ENCODE measurements around the gene SFXN5.
"Not testable (repeated sequence)": the region's sequence is repeated elsewhere in the genome, so short reads cannot be mapped to it uniquely, and the experiment has no call there.

The SFXN5 gene

GRCh38 chr2:73101626-73102256 lies 30.2 kb upstream of the SFXN5 start:
- DNase-seq (ENCODE audit: low read depth), result no peak

- DNase-seq (ENCODE audit: low read depth), result no peak
Measured at GRCh38 chr2:73100956-73101355, 29.4 kb upstream of the SFXN5 start.

GRCh38 chr2:73099486-73099885 lies 28.0 kb upstream of the SFXN5 start:
- no peak for DNase-seq (ENCODE audit: low read depth)

DNA sequence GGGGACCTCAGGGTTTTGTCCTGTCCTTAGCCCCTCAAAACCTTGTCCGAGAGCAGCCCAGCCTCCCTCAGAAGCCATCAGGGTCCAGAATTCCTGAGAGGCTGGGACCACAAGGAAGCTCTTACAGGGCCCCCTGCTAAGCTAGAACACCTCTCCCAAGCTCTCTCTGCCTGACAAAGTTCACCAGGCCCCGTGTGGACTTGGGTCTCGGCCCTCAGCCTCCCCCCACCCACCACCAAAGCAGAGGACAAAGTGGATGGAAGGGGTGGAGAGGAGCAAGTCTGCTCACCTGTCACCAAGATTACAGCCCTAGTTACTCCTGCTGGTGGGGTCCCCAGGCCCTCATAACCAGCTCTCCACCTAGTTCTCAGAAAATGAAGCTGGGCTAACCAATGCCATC lies 24.4 kb upstream of the SFXN5 start:
- no peak for DNase-seq (ENCODE audit: low read depth)

- DNase-seq (ENCODE audit: low read depth), result not testable (repeated sequence)
Measured at GRCh38 chr2:73093601-73094218, 22.2 kb upstream of the SFXN5 start.

DNA sequence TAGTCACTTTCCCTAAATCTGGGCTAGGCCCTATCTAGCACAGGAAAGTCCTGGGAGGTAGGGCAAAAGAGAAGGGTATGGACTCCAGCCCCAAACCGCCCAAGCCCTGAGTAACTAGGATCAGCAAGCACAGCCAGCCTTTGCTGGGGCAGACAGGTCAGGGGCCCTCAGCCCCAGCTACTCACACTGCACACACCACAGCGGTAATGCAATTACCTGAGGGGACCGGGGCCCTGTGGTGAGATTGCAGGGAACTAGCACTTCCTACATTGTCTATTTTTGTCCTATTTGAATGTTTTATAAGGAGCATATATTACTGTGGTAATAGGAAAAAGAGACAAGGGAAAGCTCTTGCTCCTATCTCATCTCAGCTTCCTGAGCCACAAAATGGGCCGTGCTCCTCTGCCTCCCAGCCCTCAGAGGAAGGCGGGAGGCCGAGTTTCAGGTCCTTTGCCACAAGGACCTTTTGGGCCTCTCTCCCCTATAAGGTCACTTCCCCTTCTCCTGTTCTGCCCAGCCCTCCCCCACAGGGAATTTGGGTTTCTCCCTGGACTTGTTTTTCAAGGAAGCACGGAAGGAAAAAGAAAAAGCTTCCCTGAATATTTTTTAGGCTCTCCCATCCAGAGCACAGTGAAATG lies 20.8 kb upstream of the SFXN5 start:
- DNase-seq (ENCODE audit: low read depth), result no peak

GRCh38 chr2:73091696-73092095 lies 20.2 kb upstream of the SFXN5 start:
- DNase-seq (ENCODE audit: low read depth), result no peak

DNA sequence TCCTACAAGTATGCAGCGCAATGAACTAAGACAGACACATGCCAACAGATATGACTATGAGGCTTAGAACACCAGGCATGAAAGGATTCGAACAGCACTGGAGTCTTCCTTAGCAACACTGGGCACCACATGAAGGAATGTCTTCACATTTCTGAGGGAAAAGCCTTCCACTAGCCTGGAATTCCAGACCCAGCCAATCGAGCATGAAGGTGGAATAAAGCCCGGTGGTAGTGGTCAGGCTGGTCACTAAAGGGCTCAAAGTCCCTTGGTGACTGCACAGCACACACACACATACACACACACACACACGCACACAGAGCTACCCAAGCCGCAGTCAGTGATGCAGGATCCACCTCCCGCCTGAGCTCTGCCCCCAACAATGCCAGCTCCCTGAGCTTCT lies 19.7 kb upstream of the SFXN5 start:
- no peak for DNase-seq (ENCODE audit: low read depth)

DNA sequence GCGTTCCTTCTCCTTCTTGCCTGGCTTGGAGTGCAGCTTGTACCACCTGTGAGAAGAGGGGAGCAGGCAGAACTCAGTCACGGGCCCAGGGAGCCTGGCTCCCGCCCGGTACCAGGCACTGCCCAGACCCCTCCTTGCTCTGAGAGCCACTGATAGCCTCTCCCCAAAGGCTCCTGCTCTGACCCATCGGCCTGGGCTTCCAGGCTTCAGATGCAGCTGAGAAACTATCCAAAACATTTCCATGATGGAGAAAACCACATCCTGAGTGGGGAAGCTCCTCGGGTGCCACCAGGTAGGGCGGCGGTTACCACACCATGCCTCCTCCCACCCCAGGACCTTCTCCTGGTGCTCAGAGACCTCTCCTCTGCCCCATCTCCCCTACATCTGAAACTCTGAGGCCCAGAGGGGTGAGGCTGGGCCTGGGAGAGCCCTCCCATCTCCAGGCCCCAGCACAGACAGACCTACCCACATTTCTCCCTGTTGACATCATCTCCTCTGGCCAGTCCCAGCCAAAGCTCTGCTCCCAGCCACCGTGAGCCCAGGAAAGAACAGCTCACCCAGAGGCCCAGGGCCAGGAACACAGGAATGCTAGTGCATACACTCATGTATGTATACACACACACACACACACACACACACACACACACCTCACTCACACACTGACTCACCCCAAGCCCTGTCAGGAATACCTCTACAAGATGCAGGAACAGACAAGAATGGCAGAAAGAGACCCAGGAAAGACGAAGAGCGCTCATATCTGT lies 17.9 kb upstream of the SFXN5 start:
- no peak for DNase-seq (ENCODE audit: low read depth)

DNA sequence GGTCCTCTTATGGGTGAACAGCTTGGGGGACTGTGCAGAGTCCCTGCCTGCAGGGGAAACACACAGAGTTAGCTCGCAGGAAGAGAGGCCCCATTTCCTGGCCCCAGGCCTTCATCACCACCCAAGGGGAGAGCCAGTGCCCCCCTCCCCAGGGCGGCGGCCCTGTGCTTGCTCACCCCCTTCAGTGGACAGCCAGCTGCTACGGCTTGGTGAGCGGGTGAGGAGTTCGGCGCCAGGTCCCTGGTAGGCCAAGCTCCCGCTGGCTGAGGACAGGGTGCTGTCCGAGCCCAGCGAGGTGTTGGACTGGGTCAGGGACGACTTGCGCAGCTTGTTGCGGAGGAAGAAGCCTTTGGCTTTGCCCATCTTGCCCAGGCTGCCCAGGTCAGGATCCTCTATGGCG lies 17.2 kb upstream of the SFXN5 start:
- no peak for DNase-seq (ENCODE audit: low read depth)

DNA sequence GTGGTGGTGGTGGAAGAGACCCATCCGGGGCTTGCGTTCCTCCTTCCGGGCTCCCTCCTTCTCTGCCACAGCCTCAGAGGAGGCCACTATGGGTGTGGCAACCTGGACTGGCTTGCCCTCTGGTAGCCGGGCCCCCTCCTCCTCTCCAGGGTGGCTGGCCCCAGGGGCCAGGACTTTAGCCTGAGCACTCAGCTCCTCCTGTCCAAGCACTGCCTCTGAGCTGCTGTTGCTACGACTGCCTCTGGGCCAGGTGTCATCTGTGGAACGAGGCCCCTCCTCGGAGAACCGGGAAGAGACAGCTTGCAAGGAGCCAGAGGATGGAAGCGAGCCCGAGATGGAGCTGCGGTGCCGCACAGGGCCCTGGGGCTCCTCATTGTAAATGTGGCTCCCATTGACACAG lies 16.7 kb upstream of the SFXN5 start:
- no peak for DNase-seq (ENCODE audit: low read depth)

- no peak for DNase-seq (ENCODE audit: low read depth)
Measured at GRCh38 chr2:73087311-73087710, 15.8 kb upstream of the SFXN5 start.

DNA sequence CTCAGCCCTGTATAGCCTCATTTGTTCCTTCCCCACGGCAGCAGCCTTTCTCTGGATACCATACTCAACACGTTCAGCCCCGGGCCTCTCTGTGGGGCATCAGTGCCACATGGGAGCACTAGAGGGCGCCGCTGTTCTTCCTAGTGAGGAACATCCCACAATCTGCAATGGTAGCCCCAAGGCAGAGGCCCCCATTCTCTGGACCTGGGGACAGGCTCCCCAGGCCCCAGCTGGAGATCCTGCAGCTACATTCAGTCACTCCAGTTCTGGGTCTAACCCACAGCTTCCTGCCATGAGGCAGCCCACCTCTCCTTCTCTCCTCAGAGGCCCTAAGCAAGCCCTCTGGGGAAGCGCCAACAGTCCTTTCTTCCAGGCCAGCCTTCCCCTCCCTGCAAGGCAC lies 14.2 kb upstream of the SFXN5 start:
- DNase-seq (ENCODE audit: low read depth), result peak; percentile 77

DNA sequence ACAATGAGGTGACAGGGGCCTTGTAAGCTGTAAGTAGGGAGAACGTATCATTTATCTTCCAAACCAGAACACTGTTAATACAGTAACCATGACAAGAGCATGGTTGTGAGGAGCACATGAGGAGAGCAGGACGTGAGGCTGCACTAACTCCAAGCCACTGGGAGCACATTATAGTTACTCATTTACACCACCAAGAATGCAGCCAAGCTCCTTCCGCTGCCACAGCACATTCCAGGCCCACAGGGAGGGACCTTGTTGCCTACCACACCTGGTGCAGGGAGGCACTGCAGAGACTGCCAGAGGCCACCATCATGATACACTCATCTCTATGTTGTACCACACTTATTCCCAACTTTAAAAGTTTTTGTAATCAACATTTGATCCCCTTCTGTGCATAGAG lies 13.5 kb upstream of the SFXN5 start:
- no peak for DNase-seq (ENCODE audit: low read depth)

- no peak for DNase-seq (ENCODE audit: low read depth)
Measured at GRCh38 chr2:73083886-73084800, 12.6 kb upstream of the SFXN5 start.

DNA sequence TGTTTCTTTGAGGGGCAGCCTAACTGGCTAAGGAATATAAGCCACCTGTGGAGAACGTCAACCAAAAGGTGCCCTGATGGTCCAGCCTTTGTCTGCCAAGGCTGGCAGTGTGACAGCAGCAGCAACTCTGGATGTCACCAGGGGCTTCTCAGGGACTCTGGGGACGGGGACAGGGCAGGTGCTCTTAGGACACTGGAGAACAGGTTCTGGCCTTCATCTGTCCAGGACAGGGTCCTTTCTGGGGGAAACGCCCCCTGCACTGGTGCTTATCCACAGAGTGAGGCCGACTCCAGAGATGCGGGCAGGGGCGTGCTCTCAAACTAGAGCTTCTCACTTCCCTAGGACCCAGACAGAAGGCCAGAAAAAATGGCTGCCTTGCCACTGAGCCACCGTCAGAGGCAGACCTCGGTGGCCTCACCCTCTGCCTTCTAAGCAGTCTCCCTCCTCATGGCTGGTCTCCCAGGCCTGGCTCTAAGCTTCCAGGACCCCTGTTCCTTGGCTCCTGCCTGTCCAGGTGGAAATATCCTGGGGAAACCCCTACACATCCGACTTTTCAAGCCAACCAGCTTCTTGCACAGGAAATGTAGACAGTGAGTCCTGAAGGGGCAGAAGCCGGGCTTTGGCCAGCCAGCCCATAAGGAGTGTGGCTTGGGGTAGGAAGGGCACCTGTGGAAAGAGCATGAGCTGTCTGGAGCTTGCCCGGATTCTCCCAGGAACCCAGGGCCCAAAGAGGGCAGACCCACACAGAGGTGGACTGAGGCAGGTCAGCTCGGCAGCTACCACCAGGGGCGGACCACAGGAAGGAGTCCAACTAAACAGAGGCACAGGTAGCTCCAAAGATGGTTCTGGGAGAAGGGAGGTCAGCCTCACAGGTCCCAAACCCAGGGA lies 11.3 kb upstream of the SFXN5 start:
- no peak for DNase-seq (ENCODE audit: low read depth)

DNA sequence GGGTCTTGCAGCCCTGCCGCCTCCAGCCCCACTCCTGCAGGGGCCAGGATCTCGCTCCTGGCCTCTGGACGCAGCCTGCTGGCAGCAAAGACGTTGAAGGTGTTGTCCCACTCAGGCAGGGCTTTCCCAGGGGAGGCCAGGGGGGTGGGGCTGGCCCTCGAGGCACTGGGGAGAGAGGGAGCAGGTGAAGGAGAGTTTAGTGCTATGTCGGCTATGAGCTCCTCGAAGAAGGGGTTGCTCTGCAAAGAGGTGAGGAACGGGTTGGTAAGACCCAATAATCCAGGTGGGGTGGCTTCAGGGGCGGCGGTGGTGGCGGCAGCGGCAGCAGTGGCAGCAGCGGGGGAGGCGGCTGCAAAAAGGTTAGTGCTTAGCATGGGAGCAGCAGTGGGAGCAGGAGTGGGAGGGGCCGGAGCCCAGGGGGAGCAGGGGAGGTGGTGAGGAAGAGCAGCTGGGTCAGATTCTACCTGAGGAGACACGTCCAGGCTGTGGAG lies 9.7 kb upstream of the SFXN5 start:
- DNase-seq (ENCODE audit: low read depth), result no peak

DNA sequence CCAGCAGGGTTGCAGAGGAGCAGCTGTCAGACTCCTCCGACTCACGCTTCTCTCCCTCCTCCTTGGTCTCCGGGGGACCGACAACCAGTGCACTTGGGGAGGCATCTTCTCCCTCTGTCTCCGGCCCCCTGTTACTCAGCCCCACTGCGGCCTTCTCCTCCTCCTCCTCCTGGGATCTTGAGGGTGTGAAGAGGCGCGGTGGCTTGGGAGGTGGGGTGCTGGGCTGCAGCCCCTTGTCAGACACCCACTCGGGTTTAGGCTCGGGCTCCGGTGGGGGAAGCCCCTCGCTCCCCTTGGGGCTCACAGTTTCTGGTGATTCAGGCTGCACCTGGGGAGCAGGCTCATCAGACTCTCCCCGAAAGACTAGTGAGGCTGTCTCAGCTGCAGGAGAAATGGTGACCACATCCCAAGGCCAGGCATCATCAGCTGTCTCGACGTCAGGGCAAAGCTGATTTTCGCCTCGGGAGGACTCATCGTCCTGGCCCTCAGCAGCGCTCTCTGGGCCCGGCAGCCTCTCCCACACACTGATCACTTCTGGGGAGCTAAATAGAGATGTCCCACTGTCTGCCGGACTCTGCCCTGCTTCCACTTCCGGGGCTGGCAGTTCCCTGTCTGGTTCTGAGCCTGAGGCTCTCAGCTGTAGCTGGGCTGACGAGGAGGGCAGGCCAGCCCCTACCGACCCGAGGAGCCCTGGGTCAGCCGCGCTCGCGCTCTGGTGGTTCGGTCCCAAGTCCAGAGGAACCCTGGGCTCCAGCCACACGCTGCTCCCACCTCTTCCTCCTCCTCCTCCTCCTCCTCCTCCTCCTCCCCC lies 9.0 kb upstream of the SFXN5 start:
- DNase-seq (ENCODE audit: low read depth), result no peak

- no peak for DNase-seq (ENCODE audit: low read depth)
Measured at GRCh38 chr2:73079636-73080035, 8.1 kb upstream of the SFXN5 start.
